ENCODE results near the gene ADNP.

Gene ADNP

DNA sequence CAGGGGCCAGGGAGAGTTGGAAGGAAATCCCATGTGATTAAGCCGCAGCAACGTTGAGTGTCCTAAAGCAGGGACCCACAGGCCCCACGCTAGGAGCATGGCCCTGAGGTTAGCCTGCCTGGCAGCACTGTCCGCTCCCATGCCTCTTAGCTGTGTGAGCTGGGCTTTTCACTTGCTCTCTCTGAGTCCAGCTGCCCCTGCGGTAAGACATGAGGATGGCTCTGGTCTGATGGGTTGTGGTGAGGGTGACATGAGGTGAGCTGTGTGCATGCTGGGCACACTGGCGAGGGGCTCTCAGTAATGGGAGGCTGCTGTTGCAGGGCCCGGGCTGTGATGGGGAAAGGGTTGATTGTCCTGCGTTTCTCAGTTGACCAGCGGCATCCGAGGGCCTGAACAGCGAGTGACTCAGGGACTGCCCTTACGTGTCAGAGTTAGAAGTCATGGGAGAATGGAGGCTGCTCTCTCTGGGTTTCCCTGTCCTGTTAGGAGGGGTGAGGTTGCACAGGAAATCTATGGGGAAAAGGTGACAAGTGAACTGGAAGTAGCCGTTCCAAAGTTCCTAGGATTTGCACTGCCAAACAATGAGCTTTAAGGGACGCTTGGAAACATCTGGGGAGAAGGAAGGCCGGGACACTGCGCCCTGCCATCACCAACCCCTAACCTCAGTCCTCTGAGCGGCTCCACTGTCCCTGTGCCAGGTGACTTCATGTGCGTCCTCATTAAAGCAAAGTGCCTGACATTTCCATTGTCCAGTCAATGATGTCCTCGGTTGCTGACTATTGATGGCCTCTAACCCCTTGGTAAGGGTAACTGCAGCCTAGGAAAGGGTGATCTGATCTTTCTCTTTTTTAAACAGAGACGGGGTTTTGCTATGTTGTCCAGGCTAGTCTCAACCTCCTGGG, 51.3 kb downstream of the ADNP start:
- Histone ChIP-seq H3K4me3 (ENCODE audit: low read depth in 1 of 2, low read length in 1 of 2) (no peak overlapping the region), H3K9me3 (no peaks in the 10 kb centered on the region), H3K4me1 (ENCODE audit: control insufficient read depth in 1 of 2, insufficient read depth in 1 of 2, low read depth in 1 of 2, low read length in 1 of 2) (no peaks in the 10 kb centered on the region), H3K27me3 (no peaks in the 10 kb centered on the region), H3K36me3 (no peaks in the 10 kb centered on the region), H3K27ac (no peak overlapping the region)
- TF ChIP-seq, protein P1, sequence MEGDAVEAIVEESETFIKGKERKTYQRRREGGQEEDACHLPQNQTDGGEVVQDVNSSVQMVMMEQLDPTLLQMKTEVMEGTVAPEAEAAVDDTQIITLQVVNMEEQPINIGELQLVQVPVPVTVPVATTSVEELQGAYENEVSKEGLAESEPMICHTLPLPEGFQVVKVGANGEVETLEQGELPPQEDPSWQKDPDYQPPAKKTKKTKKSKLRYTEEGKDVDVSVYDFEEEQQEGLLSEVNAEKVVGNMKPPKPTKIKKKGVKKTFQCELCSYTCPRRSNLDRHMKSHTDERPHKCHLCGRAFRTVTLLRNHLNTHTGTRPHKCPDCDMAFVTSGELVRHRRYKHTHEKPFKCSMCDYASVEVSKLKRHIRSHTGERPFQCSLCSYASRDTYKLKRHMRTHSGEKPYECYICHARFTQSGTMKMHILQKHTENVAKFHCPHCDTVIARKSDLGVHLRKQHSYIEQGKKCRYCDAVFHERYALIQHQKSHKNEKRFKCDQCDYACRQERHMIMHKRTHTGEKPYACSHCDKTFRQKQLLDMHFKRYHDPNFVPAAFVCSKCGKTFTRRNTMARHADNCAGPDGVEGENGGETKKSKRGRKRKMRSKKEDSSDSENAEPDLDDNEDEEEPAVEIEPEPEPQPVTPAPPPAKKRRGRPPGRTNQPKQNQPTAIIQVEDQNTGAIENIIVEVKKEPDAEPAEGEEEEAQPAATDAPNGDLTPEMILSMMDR (IDR thresholded peaks at IDR 0.05), result no peak

DNA sequence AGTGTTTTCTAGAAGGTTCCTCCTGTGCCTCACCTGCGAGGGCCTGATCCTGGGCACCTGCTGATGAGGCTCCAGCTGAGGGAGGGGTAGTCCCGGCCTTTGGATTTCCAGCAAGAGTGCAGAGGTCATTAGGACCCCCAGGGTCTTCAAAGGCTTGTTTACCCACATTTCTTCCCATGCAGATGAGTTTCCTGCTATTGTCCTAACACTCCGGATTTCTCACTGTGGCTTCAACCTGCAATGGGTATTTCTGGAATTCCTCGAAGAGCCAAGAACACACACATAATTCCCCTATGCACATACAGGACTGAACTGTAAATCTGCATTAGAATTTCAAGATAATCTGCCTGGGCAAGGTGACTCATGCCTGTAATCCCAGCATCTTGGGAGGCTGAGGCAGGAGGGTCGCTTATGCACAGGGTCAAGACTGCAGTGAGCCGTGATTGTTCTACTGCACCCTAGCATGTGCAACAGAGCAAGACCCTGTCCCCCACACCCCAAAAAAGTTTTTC, 53.9 kb downstream of the ADNP start:
- Histone ChIP-seq H3K4me1 (ENCODE audit: control insufficient read depth in 1 of 2, insufficient read depth in 1 of 2, low read depth in 1 of 2, low read length in 1 of 2) (no peaks in the 10 kb centered on the region), H3K27ac (no peak overlapping the region), H3K36me3 (no peaks in the 10 kb centered on the region), H3K9me3 (no peaks in the 10 kb centered on the region), H3K27me3 (no peaks in the 10 kb centered on the region), H3K4me3 (ENCODE audit: low read depth in 1 of 2, low read length in 1 of 2) (no peak overlapping the region)
- TF ChIP-seq, protein P1 (IDR thresholded peaks at IDR 0.05), result no peak

DNA sequence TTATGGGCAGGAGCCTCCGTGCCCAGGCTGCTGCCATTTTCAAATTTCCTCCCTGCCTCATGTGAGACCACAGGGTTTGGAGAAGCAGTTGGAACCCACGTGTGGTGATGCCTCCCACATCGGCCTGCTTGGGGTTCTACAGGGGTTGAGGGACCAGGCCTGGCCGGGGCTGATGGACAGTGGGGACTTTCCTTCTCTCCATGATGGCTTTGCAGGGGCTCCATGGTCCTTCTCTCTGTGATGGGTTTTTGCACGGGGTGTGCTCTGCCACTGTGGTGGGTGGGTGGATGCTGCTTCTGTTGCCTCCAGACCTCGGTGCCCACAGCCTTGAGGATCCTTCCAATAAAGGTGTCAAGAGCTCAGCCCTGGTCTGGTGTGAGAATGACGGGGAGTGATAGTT, 54.4 kb downstream of the ADNP start:
- H3K9me3 ChIP-seq, result no peaks in the 10 kb centered on the region
- H3K27ac ChIP-seq, result no peak overlapping the region
- TF ChIP-seq, protein P1 (IDR thresholded peaks at IDR 0.05), result no peak
- H3K36me3 ChIP-seq, result no peaks in the 10 kb centered on the region
- no peaks in the 10 kb centered on the region for H3K27me3 ChIP-seq
- no peak overlapping the region for H3K4me3 ChIP-seq (ENCODE audit: low read depth in 1 of 2, low read length in 1 of 2)
- no peaks in the 10 kb centered on the region for H3K4me1 ChIP-seq (ENCODE audit: control insufficient read depth in 1 of 2, insufficient read depth in 1 of 2, low read depth in 1 of 2, low read length in 1 of 2)

DNA sequence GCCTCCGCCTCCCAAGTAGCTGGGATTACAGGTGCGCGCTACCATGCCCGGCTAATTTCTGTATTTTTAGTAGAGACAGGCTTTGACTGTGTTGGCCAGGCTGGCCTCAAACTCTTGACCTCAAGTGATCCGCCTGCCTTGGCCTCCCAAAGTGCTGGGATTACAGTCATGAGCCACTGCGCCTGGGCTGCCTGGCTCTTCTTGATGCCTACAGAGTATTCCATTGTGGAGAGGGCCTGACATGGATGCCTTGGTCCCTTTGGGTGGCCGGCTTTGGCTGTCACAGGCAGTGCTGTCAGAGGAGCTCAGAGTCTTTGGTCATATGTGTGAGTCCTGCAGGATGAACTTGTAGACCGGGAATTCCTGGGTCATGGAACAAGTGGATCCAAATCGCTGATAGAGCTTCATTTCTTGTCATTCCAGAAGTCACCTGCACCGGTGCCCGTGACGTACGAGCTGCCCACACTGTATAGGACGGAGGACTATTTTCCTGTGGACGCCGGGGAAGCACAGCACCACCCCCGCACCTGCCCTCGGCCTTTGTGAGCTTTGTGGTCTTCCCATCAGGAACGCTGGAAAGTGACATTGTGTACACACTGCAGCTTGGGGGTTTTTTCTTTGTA, 55.1 kb downstream of the ADNP start:
- TF ChIP-seq, protein P1 (IDR thresholded peaks at IDR 0.05), result no peak
- H3K4me3 ChIP-seq (ENCODE audit: low read depth in 1 of 2, low read length in 1 of 2), result no peak overlapping the region
- H3K4me1 ChIP-seq (ENCODE audit: control insufficient read depth in 1 of 2, insufficient read depth in 1 of 2, low read depth in 1 of 2, low read length in 1 of 2), result no peaks in the 10 kb centered on the region
- no peaks in the 10 kb centered on the region for H3K9me3 ChIP-seq
- H3K27me3 ChIP-seq, result no peaks in the 10 kb centered on the region
- no peak overlapping the region for H3K27ac ChIP-seq
- no peaks in the 10 kb centered on the region for H3K36me3 ChIP-seq

DNA sequence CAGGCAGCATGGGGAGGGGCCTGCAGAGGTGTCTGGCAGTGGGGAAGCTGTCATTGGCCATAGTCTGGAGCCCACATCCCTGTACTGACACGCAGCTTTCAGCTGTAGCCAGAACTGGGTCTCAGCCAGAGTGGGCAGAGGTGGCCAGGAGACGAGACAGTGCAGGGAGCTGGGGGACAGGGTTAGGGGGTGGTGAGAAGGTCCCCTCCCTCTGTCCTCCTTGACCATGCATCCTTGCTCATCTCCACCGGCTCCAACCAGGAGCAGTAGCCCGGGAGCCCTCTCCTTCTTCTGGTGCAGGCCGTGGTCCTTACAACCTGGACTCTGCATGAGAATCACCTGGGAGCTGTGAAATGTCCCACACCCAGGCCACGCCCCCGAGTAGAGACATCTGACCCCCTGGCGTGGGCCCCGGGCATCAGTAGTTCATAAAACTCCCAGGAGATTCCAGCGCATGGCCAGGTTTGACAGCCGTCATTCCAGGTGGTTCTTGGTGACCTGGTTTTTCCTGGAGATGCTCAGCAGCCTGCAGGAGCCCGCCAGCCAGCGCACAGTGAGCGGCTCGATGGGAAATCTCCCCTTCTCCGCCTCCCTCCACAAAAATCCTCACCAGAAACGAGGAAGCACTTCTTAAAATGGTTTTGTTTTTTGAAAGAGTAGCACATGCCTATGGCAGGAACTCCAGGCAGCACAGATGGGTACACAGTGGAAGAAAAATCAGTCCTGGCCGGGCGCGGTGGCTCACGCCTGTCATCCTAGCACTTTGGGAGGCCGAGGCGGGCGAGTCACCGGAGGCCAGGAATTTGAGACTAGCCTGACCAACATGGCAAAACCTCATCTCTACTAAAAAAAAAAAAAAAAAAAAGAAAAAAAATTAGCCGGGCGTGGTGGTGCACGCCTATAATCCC, 56.2 kb downstream of the ADNP start:
- Histone ChIP-seq H3K27ac (no peak overlapping the region), H3K36me3 (no peaks in the 10 kb centered on the region), H3K27me3 (no peaks in the 10 kb centered on the region), H3K4me3 (ENCODE audit: low read depth in 1 of 2, low read length in 1 of 2) (no peak overlapping the region), H3K9me3 (no peaks in the 10 kb centered on the region), H3K4me1 (ENCODE audit: control insufficient read depth in 1 of 2, insufficient read depth in 1 of 2, low read depth in 1 of 2, low read length in 1 of 2) (no peaks in the 10 kb centered on the region)
- TF ChIP-seq, protein P1 (IDR thresholded peaks at IDR 0.05), result no peak

All from neutrophil (primary cell).